Upper lobe of left lung (tissue), 6 donors: ENCODE measurements around the gene AADACL2. TPM values are rescaled to one million over a fixed set of nuclear protein-coding genes. Genes with fewer than 3 reads are reported as not detected.

Experiments used
- ATAC-seq, 2 donors: fragments of 200-7000 bp; cut with Tn5 transposase; one replicate each; pipeline ENCODE4 v1.9.1; 2022; ENCODE audit warnings: mild to moderate bottlenecking in 2 of 2, moderate library complexity in 2 of 2; ENCODE audit not compliant: low FRiP score in 2 of 2
- DNase-seq, 2 donors: peaks; one replicate each; pipeline ENCODE4 v3.0.0-alpha.2; 2019 to 2020
- H3K27ac ChIP-seq, 4 donors: fragments of 200-600 bp; sonication (generic); one replicate each; pipeline ENCODE4 v1.5.1; 2016 to 2019
- H3K27me3 ChIP-seq, 4 donors: fragments of 200-600 bp; sonication (generic); one replicate each; pipeline ENCODE4 v1.5.1; 2017 to 2019
- H3K36me3 ChIP-seq, 4 donors: fragments of 200-600 bp; sonication (generic); one replicate each; pipeline ENCODE4 v1.5.1; 2016 to 2019
- H3K4me1 ChIP-seq, 4 donors: fragments of 200-600 bp; sonication (generic); one replicate each; pipeline ENCODE4 v1.5.1; 2018 to 2019
- H3K4me3 ChIP-seq, 4 donors: fragments of 200-600 bp; sonication (generic); one replicate each; pipeline ENCODE4 v1.5.1; 2017 to 2019; ENCODE audit warnings: mild to moderate bottlenecking in 2 of 4, moderate library complexity in 1 of 4
- H3K9me3 ChIP-seq, 4 donors: fragments of 200-600 bp; sonication (generic); one replicate each; pipeline ENCODE4 v1.5.1; 2018 to 2019
- EP300 ChIP-seq, 4 donors: sonication (generic); formaldehyde crosslinking; IDR thresholded peaks; one replicate each; pipeline ENCODE4 v1.5.1; 2017; ENCODE audit warnings: antibody characterized with exemption in 4 of 4, control low read depth in 2 of 4
- POLR2A ChIP-seq, 4 donors: fragments of 450-650 bp; IDR thresholded peaks; one replicate each; pipeline ENCODE4 v1.5.1; 2016 to 2017; ENCODE audit warnings: antibody characterized with exemption in 4 of 4, mild to moderate bottlenecking in 2 of 4
- POLR2AphosphoS5 ChIP-seq, 2 donors: sonication (generic); formaldehyde crosslinking; IDR thresholded peaks; one replicate each; pipeline ENCODE4 v1.5.1; 2017; ENCODE audit warnings: antibody characterized with exemption in 2 of 2
- WGBS, 2 donors: methylation state at CpG; one replicate each; pipeline ENCODE4 v1.1.5; 2017 to 2018; 5-methylcytosine and 5-hydroxymethylcytosine counted together
- total RNA-seq, 6 donors: library from RNA; depleted of rRNA in 4 of 6; stranded (reverse); fragments of >200 nt in 4 of 6; gene quantifications; one replicate each; pipeline versions ENCODE4 v1.1.0 to v1.2.1, GENCODE V29; 2016 to 2021
- TF ChIP-seq, protein P1 (sequence below), 6 experiments: fragments of 450-650 bp in 4 of 6; fragments of 200-600 bp in 2 of 6; sonication (generic) in 2 of 6; IDR thresholded peaks; one replicate each; pipeline ENCODE4 v1.5.1; 2016 to 2019; ENCODE audit warnings: antibody characterized with exemption in 6 of 6
- donor health status: DM: no; HTN: no; CAD: no; lungs with moderate emphysema.
- donor health status: DM: no; HTN: yes; CAD: no; lungs with severe emphysema.

AADACL2 gene, protein sequence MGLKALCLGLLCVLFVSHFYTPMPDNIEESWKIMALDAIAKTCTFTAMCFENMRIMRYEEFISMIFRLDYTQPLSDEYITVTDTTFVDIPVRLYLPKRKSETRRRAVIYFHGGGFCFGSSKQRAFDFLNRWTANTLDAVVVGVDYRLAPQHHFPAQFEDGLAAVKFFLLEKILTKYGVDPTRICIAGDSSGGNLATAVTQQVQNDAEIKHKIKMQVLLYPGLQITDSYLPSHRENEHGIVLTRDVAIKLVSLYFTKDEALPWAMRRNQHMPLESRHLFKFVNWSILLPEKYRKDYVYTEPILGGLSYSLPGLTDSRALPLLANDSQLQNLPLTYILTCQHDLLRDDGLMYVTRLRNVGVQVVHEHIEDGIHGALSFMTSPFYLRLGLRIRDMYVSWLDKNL
- total RNA-seq: 1 to 10 TPM in 1 of 6 donors, not detected in 5; 1.6 TPM

DNA sequence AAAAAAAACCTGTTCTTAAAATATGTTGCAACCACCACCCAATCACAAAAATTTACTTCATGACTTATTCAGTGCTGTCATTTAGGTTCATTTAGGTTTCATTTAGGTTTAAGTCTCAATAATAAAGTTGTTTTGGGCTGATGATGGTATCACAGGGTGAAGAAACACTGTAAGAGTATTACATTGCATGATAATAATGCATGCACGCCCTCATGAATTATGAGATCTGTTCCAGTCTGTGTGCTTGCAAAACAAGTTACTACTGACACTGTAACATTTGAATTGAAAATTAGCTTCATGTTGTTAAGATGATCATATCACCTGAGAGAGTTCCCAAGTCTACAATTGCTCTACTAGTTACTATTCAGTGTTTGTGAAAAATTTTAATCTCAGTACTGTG lies at the start of gene AADACL2:
Gene AADACL2 (plus strand): TSS at position 315 of the 400 bp plus-strand sequence. CDS start 109 bp downstream, outside the sequence.
- Histone ChIP-seq H3K27ac (no peak within 1 kb of the TSS), H3K4me1 (no peaks in the 10 kb centered on the region), H3K4me3 (no peak within 1 kb of the TSS), H3K36me3 (no peaks in the 10 kb centered on the region), H3K27me3 (no peaks in the 10 kb centered on the region), H3K9me3 (no peaks in the 10 kb centered on the region)
- TF ChIP-seq EP300 (IDR thresholded peaks at IDR 0.05) (no peak), POLR2A (IDR thresholded peaks at IDR 0.05) (no peak), POLR2AphosphoS5 (IDR thresholded peaks at IDR 0.05) (no peak)
- TF ChIP-seq, protein P1, sequence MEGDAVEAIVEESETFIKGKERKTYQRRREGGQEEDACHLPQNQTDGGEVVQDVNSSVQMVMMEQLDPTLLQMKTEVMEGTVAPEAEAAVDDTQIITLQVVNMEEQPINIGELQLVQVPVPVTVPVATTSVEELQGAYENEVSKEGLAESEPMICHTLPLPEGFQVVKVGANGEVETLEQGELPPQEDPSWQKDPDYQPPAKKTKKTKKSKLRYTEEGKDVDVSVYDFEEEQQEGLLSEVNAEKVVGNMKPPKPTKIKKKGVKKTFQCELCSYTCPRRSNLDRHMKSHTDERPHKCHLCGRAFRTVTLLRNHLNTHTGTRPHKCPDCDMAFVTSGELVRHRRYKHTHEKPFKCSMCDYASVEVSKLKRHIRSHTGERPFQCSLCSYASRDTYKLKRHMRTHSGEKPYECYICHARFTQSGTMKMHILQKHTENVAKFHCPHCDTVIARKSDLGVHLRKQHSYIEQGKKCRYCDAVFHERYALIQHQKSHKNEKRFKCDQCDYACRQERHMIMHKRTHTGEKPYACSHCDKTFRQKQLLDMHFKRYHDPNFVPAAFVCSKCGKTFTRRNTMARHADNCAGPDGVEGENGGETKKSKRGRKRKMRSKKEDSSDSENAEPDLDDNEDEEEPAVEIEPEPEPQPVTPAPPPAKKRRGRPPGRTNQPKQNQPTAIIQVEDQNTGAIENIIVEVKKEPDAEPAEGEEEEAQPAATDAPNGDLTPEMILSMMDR (IDR thresholded peaks at IDR 0.05): no peak
- peak in 1 of 2 donors; percentile 72 for ATAC-seq
- DNase-seq: no peak
- WGBS, 2 donors: 97% methylated on average over 1 of the region's 1 CpG

DNA sequence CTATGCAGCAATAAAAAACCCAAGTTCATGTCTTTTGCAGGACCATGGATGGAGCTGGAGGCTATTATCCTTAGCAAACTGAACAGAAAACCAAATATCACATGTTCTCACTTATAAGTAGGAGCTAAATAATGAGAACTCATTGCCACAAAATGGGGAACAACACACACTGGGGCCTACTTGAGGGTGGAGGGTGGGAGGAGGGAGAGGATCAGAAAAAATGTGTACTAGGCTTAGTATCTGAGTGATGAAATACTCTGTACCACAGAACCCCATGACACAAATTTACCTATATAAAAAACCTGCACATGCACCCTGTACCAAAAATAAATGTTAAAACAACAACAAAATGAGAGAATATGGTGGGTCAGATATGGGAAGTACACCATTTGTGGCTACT lies 49.6 kb upstream of the AADACL2 start:
- no peak overlapping the region for H3K4me3 ChIP-seq
- no peaks in the 10 kb centered on the region for H3K4me1 ChIP-seq
- H3K9me3 ChIP-seq: no peaks in the 10 kb centered on the region
- TF ChIP-seq POLR2AphosphoS5 (IDR thresholded peaks at IDR 0.05): no peak
- TF ChIP-seq, protein P1 (IDR thresholded peaks at IDR 0.05): no peak
- no peak for TF ChIP-seq POLR2A (IDR thresholded peaks at IDR 0.05)
- no peak for TF ChIP-seq EP300 (IDR thresholded peaks at IDR 0.05)
- no peaks in the 10 kb centered on the region for H3K36me3 ChIP-seq
- ATAC-seq (no peak), DNase-seq (no peak)
- H3K27me3 ChIP-seq: no peaks in the 10 kb centered on the region
- no peak overlapping the region for H3K27ac ChIP-seq

DNA sequence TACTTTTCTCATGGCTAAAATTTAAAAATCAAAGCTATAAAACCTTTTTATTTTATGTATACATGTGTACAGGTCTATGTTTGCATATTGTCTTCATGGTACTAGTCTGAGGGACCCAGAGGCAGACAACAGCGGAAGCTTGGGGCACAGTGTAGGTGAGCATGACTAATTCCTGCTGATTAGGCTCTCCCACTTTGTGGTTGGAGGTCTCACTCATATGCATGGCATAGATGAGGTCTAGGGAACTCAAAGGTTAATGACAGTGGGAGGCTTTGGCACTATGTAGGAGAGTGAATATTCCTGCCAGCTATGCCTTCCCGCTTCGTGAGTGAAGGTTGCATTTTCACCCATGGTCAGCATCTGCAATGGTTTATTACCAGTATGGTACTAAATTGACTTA lies 47.5 kb upstream of the AADACL2 start:
- Histone ChIP-seq H3K27ac (no peak overlapping the region), H3K9me3 (no peaks in the 10 kb centered on the region), H3K4me3 (no peak overlapping the region), H3K27me3 (no peaks in the 10 kb centered on the region), H3K36me3 (no peaks in the 10 kb centered on the region), H3K4me1 (no peaks in the 10 kb centered on the region)
- TF ChIP-seq EP300 (IDR thresholded peaks at IDR 0.05) (no peak), POLR2AphosphoS5 (IDR thresholded peaks at IDR 0.05) (no peak)
- ATAC-seq (no peak), DNase-seq (no peak)
- 93 to 94% methylated on average over 3 of the region's 3 CpGs for WGBS, 2 donors

DNA sequence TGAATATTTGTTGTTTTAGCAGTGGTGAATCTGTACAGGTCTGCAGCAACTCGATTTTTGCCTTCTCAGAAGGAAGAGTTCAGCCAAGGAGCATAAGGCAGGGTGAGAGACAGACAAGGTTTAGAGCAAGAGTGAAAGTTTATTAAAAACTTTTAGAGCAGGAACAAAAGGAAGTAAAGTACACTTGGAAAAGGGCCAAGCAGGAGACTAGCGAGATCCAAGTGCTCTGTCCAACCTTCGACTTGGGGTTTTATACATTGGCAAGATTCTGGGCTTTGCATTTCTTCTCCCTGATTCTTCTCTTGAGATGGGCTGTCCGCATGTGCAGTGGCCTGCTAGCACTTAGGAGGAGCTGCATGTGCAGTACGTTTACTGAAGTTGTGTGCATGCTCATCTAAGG lies 46.7 kb upstream of the AADACL2 start:
- DNase-seq (no peak), ATAC-seq (no peak)
- Histone ChIP-seq H3K36me3 (no peaks in the 10 kb centered on the region), H3K4me1 (no peaks in the 10 kb centered on the region), H3K27ac (no peak overlapping the region), H3K4me3 (no peak overlapping the region), H3K9me3 (no peaks in the 10 kb centered on the region), H3K27me3 (no peaks in the 10 kb centered on the region)
- 19 to 34% methylated on average over 5 of the region's 5 CpGs for WGBS, 2 donors
- TF ChIP-seq POLR2AphosphoS5 (IDR thresholded peaks at IDR 0.05): no peak
- no peak for TF ChIP-seq POLR2A (IDR thresholded peaks at IDR 0.05)
- TF ChIP-seq, protein P1 (IDR thresholded peaks at IDR 0.05): no peak
- no peak for TF ChIP-seq EP300 (IDR thresholded peaks at IDR 0.05)

DNA sequence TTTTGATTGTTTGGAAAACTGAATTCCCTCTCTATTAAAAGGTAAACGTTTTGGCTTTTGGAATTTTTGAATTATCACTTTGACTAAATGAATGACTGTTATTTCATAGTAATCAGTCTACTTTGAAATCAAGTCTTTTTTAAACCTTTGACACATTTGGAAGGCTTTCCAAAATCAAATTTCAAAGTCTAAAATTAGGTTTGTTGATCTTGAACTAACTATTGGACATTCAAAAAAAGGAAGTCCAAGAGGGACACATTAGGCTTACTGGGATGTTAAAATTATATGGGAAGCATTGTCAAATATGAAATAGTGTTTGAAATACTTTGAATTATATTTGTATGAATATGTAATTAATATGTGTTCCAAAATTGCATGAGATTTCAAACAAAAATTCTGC lies 45.2 kb upstream of the AADACL2 start:
- no peaks in the 10 kb centered on the region for H3K36me3 ChIP-seq
- no peak overlapping the region for H3K27ac ChIP-seq
- no peak for TF ChIP-seq EP300 (IDR thresholded peaks at IDR 0.05)
- TF ChIP-seq POLR2A (IDR thresholded peaks at IDR 0.05): no peak
- TF ChIP-seq, protein P1 (IDR thresholded peaks at IDR 0.05): no peak
- no peak for TF ChIP-seq POLR2AphosphoS5 (IDR thresholded peaks at IDR 0.05)
- no peak for DNase-seq
- H3K27me3 ChIP-seq: no peaks in the 10 kb centered on the region
- ATAC-seq: no peak
- no peaks in the 10 kb centered on the region for H3K4me1 ChIP-seq
- no peaks in the 10 kb centered on the region for H3K9me3 ChIP-seq
- no peak overlapping the region for H3K4me3 ChIP-seq
- 38 to 54% methylated on average over 1 of the region's 1 CpG for WGBS, 2 donors
